ENCODE data around the gene B4GALNT4.

DNA sequence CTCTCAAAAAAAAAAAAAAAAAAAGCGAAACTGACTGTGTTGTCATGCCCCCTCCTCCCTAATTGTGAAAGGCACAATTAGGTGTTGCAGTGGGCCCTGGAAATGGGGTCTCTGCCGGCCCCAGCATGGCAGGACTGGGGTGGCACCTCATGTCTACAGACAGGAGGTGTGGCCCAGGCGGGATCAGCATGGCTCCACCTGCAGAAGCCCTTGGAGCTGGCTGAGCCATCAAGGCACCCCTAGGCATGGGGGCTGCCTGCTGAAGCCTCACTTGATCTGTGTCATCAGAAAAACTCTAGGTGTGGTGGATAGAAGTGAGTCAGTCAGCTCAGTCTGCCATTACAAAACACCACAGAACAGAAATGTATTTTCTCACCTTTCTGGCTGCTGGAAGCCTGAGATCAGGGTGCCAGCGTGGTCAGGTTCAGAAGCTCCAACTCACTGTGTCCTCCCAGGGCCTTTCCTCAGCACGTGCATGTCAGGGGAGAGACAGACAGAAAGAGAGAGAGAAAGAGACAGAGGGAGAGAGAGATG is 10.1 kb upstream of the B4GALNT4 start:
- TF ChIP-seq, protein P1, sequence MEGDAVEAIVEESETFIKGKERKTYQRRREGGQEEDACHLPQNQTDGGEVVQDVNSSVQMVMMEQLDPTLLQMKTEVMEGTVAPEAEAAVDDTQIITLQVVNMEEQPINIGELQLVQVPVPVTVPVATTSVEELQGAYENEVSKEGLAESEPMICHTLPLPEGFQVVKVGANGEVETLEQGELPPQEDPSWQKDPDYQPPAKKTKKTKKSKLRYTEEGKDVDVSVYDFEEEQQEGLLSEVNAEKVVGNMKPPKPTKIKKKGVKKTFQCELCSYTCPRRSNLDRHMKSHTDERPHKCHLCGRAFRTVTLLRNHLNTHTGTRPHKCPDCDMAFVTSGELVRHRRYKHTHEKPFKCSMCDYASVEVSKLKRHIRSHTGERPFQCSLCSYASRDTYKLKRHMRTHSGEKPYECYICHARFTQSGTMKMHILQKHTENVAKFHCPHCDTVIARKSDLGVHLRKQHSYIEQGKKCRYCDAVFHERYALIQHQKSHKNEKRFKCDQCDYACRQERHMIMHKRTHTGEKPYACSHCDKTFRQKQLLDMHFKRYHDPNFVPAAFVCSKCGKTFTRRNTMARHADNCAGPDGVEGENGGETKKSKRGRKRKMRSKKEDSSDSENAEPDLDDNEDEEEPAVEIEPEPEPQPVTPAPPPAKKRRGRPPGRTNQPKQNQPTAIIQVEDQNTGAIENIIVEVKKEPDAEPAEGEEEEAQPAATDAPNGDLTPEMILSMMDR (conservative IDR thresholded peaks at IDR 0.05 in 1 of 2, IDR thresholded peaks at IDR 0.05 in 1 of 2; ENCODE audit: low read depth in 1 of 2, low read length in 2 of 2) = no peak
- no peak for TF ChIP-seq EZH2 (IDR thresholded peaks at IDR 0.05; ENCODE audit: low read length, missing control alignments)
